Esophagus squamous epithelium (tissue), 4 donors: ENCODE data around the gene ASTN2.

ENCODE experiments used
- POLR2A ChIP-seq, 4 donors: fragments of 450-650 bp; IDR thresholded peaks; one replicate each; pipeline ENCODE4 v1.6.1; 2017; ENCODE audit warnings: antibody characterized with exemption in 4 of 4, mild to moderate bottlenecking in 4 of 4, moderate library complexity in 3 of 4
- TF ChIP-seq, protein P1 (sequence below), 6 experiments: fragments of 450-650 bp in 4 of 6; fragments of 200-600 bp in 2 of 6; sonication (generic) in 2 of 6; IDR thresholded peaks; one replicate each; pipeline ENCODE4 v1.5.1; 2016 to 2019; ENCODE audit warnings: antibody characterized with exemption in 6 of 6, mild to moderate bottlenecking in 4 of 6, moderate library complexity in 4 of 6

DNA sequence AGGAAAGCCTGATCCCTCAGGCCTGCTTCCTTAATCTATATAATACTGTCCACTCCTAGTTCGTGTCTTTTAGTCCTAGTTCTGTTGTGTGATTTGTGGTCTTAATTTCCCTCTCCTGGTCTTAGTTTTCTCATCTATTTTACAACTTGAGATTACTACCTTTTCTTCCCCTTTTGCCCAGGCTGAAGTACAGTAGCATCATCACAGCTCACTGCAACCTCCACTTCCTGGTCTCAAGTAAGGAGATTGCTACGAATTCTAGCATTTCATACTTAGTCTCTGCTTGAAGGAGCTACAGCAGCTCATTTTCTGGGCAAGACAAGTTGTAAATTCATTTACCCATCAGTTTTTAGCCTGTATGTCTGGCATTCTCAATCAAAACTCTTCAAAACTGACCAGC, 722.2 kb downstream of the ASTN2 start:
- TF ChIP-seq, protein P1, sequence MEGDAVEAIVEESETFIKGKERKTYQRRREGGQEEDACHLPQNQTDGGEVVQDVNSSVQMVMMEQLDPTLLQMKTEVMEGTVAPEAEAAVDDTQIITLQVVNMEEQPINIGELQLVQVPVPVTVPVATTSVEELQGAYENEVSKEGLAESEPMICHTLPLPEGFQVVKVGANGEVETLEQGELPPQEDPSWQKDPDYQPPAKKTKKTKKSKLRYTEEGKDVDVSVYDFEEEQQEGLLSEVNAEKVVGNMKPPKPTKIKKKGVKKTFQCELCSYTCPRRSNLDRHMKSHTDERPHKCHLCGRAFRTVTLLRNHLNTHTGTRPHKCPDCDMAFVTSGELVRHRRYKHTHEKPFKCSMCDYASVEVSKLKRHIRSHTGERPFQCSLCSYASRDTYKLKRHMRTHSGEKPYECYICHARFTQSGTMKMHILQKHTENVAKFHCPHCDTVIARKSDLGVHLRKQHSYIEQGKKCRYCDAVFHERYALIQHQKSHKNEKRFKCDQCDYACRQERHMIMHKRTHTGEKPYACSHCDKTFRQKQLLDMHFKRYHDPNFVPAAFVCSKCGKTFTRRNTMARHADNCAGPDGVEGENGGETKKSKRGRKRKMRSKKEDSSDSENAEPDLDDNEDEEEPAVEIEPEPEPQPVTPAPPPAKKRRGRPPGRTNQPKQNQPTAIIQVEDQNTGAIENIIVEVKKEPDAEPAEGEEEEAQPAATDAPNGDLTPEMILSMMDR (IDR thresholded peaks at IDR 0.05) = no peak
- TF ChIP-seq POLR2A (IDR thresholded peaks at IDR 0.05) = no peak
